ENCODE results near the gene MAN2A2.
"Not testable (repeated sequence)": the region's sequence is repeated elsewhere in the genome, so short reads cannot be mapped to it uniquely, and the experiment has no call there.

The MAN2A2 gene

GRCh38 chr15:90871139-90871715 is 31.9 kb upstream of the MAN2A2 start:
- DNase-seq (ENCODE audit: low spot score) = no peak

- no peak for DNase-seq (ENCODE audit: low spot score)
Measured at GRCh38 chr15:90871716-90872485, 31.2 kb upstream of the MAN2A2 start.

GRCh38 chr15:90872486-90873184 is 30.5 kb upstream of the MAN2A2 start:
- DNase-seq (ENCODE audit: low spot score) = peak; percentile 33

DNA sequence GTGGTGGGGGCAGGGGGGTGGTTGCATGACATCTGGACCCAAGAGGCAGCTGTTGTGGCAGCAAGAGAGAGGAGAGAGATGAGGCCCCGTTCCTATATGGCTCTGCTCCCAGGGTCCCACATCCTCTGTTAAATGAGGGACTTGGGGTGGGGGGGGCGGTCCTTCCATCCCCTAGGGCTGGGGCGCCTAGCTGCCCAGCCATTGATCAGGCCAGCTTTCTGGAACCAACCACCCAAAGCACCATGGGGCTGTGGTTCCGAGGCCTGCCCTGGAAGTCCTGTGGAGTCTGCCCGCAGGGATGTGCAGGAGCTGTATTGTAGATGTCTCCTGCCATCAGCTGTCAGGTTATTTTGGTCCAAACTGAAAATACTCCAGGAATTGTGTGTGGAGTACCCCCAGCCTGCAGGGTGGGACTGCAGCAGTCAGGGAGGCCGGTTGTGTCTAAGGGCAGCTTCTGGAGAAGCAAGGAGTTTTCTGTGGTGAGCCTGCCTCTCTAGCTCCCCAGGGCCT is 29.6 kb upstream of the MAN2A2 start:
- DNase-seq (ENCODE audit: low spot score) = no peak

GRCh38 chr15:90873998-90874605 is 29.0 kb upstream of the MAN2A2 start:
- DNase-seq (ENCODE audit: low spot score) = no peak

GRCh38 chr15:90874986-90875385 is 28.1 kb upstream of the MAN2A2 start:
- not testable (repeated sequence) for DNase-seq (ENCODE audit: low spot score)

- DNase-seq (ENCODE audit: low spot score) = no peak
Measured at GRCh38 chr15:90875549-90875981, 27.5 kb upstream of the MAN2A2 start.

GRCh38 chr15:90876046-90876445 is 27.1 kb upstream of the MAN2A2 start:
- no peak for DNase-seq (ENCODE audit: low spot score)

DNA sequence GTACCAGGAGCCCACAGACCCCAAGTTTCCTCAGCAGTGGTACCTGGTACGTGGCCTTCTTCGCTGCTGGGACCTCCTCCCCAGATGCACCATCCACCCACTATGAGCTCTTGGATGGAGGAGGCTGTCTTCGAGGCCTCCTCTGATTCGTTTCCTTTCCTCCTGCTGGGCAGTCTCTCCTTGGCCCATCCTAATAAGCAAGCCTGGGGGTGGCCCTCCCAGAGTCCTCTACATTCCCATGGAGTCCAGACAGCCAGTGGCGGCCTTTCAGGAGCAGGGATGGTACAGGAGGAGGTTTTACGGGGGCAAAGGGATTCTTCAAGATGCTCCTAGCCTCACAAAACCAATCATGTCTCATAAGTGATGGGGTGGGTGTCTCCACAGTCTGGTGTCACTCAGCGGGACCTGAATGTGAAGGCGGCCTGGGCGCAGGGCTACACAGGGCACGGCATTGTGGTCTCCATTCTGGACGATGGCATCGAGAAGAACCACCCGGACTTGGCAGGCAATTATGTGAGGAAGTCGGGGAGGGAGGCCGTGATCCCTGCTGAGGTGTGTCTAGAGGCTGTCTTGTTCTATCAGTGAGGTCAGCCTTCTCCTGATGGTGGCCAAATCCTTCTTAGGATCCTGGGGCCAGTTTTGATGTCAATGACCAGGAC is 26.5 kb upstream of the MAN2A2 start:
- no peak for DNase-seq (ENCODE audit: low spot score)

GRCh38 chr15:90877315-90877714 is 25.8 kb upstream of the MAN2A2 start:
- DNase-seq (ENCODE audit: low spot score) = no peak

DNA sequence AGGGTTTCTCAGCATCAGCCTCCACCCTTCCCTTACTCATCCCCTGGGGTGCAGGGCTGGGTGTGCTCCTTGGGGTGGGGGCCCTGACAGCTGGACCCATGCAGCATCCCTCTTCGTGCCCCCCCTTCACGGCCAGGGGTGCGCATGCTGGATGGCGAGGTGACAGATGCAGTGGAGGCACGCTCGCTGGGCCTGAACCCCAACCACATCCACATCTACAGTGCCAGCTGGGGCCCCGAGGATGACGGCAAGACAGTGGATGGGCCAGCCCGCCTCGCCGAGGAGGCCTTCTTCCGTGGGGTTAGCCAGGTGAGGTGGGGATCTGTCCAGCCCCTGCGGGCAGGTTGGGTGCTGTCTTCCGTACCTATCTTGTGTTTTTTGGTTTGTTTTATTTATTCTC is 25.1 kb upstream of the MAN2A2 start:
- no peak for DNase-seq (ENCODE audit: low spot score)

- no peak for DNase-seq (ENCODE audit: low spot score)
Measured at GRCh38 chr15:90878660-90879059, 24.4 kb upstream of the MAN2A2 start.

DNA sequence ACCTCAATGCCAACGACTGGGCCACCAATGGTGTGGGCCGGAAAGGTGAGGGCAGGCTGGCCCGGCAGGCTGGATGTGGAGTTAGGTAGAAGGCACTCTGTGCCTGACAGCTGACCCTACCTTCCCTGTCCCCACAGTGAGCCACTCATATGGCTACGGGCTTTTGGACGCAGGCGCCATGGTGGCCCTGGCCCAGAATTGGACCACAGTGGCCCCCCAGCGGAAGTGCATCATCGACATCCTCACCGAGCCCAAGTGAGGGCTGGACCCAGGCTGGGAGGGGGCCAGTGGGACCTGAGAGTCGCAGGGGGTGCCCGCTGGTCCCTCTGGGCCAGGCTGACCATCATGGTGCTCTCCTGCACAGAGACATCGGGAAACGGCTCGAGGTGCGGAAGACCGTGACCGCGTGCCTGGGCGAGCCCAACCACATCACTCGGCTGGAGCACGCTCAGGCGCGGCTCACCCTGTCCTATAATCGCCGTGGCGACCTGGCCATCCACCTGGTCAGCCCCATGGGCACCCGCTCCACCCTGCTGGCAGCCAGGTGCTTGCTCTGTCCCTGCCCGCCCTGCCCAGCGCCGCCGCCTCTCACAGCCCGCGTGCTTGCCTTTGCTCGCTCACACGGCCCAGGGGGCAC is 23.3 kb upstream of the MAN2A2 start:
- DNase-seq (ENCODE audit: low spot score) = no peak

GRCh38 chr15:90880381-90881145 is 22.5 kb upstream of the MAN2A2 start:
- no peak for DNase-seq (ENCODE audit: low spot score)

GRCh38 chr15:90881181-90881977 is 21.7 kb upstream of the MAN2A2 start:
- no peak for DNase-seq (ENCODE audit: low spot score)

DNA sequence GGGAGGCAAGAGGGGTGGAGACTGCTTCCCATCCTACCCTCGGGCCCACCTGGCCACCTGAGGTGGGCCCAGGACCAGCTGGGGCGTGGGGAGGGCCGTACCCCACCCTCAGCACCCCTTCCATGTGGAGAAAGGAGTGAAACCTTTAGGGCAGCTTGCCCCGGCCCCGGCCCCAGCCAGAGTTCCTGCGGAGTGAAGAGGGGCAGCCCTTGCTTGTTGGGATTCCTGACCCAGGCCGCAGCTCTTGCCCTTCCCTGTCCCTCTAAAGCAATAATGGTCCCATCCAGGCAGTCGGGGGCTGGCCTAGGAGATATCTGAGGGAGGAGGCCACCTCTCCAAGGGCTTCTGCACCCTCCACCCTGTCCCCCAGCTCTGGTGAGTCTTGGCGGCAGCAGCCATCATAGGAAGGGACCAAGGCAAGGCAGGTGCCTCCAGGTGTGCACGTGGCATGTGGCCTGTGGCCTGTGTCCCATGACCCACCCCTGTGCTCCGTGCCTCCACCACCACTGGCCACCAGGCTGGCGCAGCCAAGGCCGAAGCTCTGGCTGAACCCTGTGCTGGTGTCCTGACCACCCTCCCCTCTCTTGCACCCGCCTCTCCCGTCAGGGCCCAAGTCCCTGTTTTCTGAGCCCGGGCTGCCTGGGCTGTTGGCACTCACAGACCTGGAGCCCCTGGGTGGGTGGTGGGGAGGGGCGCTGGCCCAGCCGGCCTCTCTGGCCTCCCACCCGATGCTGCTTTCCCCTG is 21.0 kb upstream of the MAN2A2 start:
- DNase-seq (ENCODE audit: low spot score) = no peak

- DNase-seq (ENCODE audit: low spot score) = no peak
Measured at GRCh38 chr15:90882781-90883525, 20.1 kb upstream of the MAN2A2 start.

- no peak for DNase-seq (ENCODE audit: low spot score)
Measured at GRCh38 chr15:90883526-90883975, 19.6 kb upstream of the MAN2A2 start.
